ENCODE measurements around the gene PGPEP1.

Gene PGPEP1

GRCh38 chr19:18392926-18393325 lies 52.5 kb downstream of the PGPEP1 start:
- CTCF ChIA-PET, result interaction anchor here (0.6 to 1.0 kb wide), 2 partner anchors 71 to 120 kb away, joined by 3 read pairs; no protein-coding TSS in a partner anchor
- DNase-seq (ENCODE audit: extremely low spot score), result no peak
- POLR2A ChIA-PET, result interaction anchor here (0.9 kb wide), 1 partner anchor 111 kb away, joined by 3 read pairs; the partner anchor contains the start of gene JUND
- TF ChIP-seq FOXA1 (IDR thresholded peaks at IDR 0.05) (no peak), TARDBP (IDR thresholded peaks at IDR 0.05) (no peak), SP1 (IDR thresholded peaks at IDR 0.05) (no peak), PKNOX1 (IDR thresholded peaks at IDR 0.05) (no peak), HDGF (IDR thresholded peaks at IDR 0.05; ENCODE audit: borderline replicate concordance) (no peak), LEF1 (IDR thresholded peaks at IDR 0.05; ENCODE audit: borderline replicate concordance) (no peak), NFRKB (IDR thresholded peaks at IDR 0.05) (no peak), FOXK2 (IDR thresholded peaks at IDR 0.05) (no peak), ARNT (IDR thresholded peaks at IDR 0.05) (no peak), CTBP1 (IDR thresholded peaks at IDR 0.05; ENCODE audit: borderline replicate concordance) (no peak), L3MBTL2 (conservative IDR thresholded peaks at IDR 0.05) (no peak), BHLHE40 (IDR thresholded peaks at IDR 0.05; ENCODE audit: borderline replicate concordance) (no peak), ZNF384 (IDR thresholded peaks at IDR 0.05) (no peak)

- no peak for TF ChIP-seq FOXA1 (IDR thresholded peaks at IDR 0.05)
- no peak for TF ChIP-seq NFRKB (IDR thresholded peaks at IDR 0.05)
- no peak for TF ChIP-seq CTBP1 (IDR thresholded peaks at IDR 0.05; ENCODE audit: borderline replicate concordance)
- TF ChIP-seq SP1 (IDR thresholded peaks at IDR 0.05), result no peak
- ChIA-PET CTCF (interaction anchor here (1.0 kb wide), 1 partner anchor 70 kb away, joined by 3 read pairs; no protein-coding TSS in a partner anchor), POLR2A (no interaction called here)
- DNase-seq (ENCODE audit: extremely low spot score), result no peak
These were observed 53.4 kb downstream of the PGPEP1 start for GRCh38 chr19:18393836-18394235.

- TF ChIP-seq ZNF384 (IDR thresholded peaks at IDR 0.05) (no peak), LEF1 (IDR thresholded peaks at IDR 0.05; ENCODE audit: borderline replicate concordance) (no peak), FOXK2 (IDR thresholded peaks at IDR 0.05) (no peak), HDGF (IDR thresholded peaks at IDR 0.05; ENCODE audit: borderline replicate concordance) (no peak), SUZ12 (IDR thresholded peaks at IDR 0.05) (no peak), L3MBTL2 (conservative IDR thresholded peaks at IDR 0.05) (no peak), PKNOX1 (IDR thresholded peaks at IDR 0.05) (no peak), NFRKB (IDR thresholded peaks at IDR 0.05) (no peak), ELF4 (IDR thresholded peaks at IDR 0.05) (no peak), FOXA1 (IDR thresholded peaks at IDR 0.05) (no peak), SP1 (IDR thresholded peaks at IDR 0.05) (no peak), BHLHE40 (IDR thresholded peaks at IDR 0.05; ENCODE audit: borderline replicate concordance) (no peak), ARNT (IDR thresholded peaks at IDR 0.05) (no peak), FOXM1 (IDR thresholded peaks at IDR 0.05; ENCODE audit: borderline replicate concordance) (no peak), TARDBP (IDR thresholded peaks at IDR 0.05) (no peak), CTBP1 (IDR thresholded peaks at IDR 0.05; ENCODE audit: borderline replicate concordance) (no peak)
- CTCF ChIA-PET, result interaction anchor here (0.6 to 1.3 kb wide), 3 partner anchors 11 to 150 kb away, joined by 3 to 5 read pairs (median 3); partner anchors contain the start of gene GDF15
- no peak for DNase-seq (ENCODE audit: extremely low spot score)
These were observed 56.3 kb downstream of the PGPEP1 start for GRCh38 chr19:18396471-18397241.

GRCh38 chr19:18397242-18398202 lies 57.1 kb downstream of the PGPEP1 start, which contains the start of gene LRRC25:
LRRC25 (minus strand) TSS chr19:18397622; CDS start chr19:18396963, 659 bp downstream.
- TF ChIP-seq ARNT (IDR thresholded peaks at IDR 0.05), result no peak
- TF ChIP-seq TARDBP (IDR thresholded peaks at IDR 0.05), result no peak
- TF ChIP-seq HDGF (IDR thresholded peaks at IDR 0.05; ENCODE audit: borderline replicate concordance), result no peak
- TF ChIP-seq BHLHE40 (IDR thresholded peaks at IDR 0.05; ENCODE audit: borderline replicate concordance), result no peak
- TF ChIP-seq FOXK2 (IDR thresholded peaks at IDR 0.05), result no peak
- no peak for TF ChIP-seq SP1 (IDR thresholded peaks at IDR 0.05)
- TF ChIP-seq FOXA1 (IDR thresholded peaks at IDR 0.05), result no peak
- TF ChIP-seq L3MBTL2 (conservative IDR thresholded peaks at IDR 0.05), result no peak
- ChIA-PET CTCF (interaction anchor here (1.1 to 1.4 kb wide), 4 partner anchors 8 to 118 kb away, joined by 3 to 6 read pairs (median 5); no protein-coding TSS in a partner anchor), POLR2A (interaction anchor here (0.6 kb wide), 1 partner anchor 116 kb away, joined by 3 read pairs; the partner anchor contains the start of gene JUND)
- DNase-seq (ENCODE audit: extremely low spot score), result no peak

More at GRCh38 chr19:18396471-18397241, 56.3 kb downstream of the PGPEP1 start:
- POLR2A ChIA-PET, result no interaction called here

- TF ChIP-seq ZNF384 (IDR thresholded peaks at IDR 0.05), result no peak
- no peak for TF ChIP-seq NFRKB (IDR thresholded peaks at IDR 0.05)
- no peak for TF ChIP-seq FOXA1 (IDR thresholded peaks at IDR 0.05)
- TF ChIP-seq L3MBTL2 (conservative IDR thresholded peaks at IDR 0.05), result no peak
- no peak for TF ChIP-seq FOXM1 (IDR thresholded peaks at IDR 0.05; ENCODE audit: borderline replicate concordance)
- TF ChIP-seq LEF1 (IDR thresholded peaks at IDR 0.05; ENCODE audit: borderline replicate concordance), result no peak
- no peak for TF ChIP-seq CTBP1 (IDR thresholded peaks at IDR 0.05; ENCODE audit: borderline replicate concordance)
- TF ChIP-seq HDGF (IDR thresholded peaks at IDR 0.05; ENCODE audit: borderline replicate concordance), result no peak
- TF ChIP-seq PKNOX1 (IDR thresholded peaks at IDR 0.05), result no peak
- no peak for TF ChIP-seq SUZ12 (IDR thresholded peaks at IDR 0.05)
- TF ChIP-seq ELF4 (IDR thresholded peaks at IDR 0.05), result no peak
- no peak for TF ChIP-seq TARDBP (IDR thresholded peaks at IDR 0.05)
- no peak for TF ChIP-seq ARNT (IDR thresholded peaks at IDR 0.05)
- TF ChIP-seq SP1 (IDR thresholded peaks at IDR 0.05), result no peak
- TF ChIP-seq BHLHE40 (IDR thresholded peaks at IDR 0.05; ENCODE audit: borderline replicate concordance), result no peak
- TF ChIP-seq FOXK2 (IDR thresholded peaks at IDR 0.05), result no peak
- CTCF ChIA-PET, result interaction anchor here (2.8 kb wide), 1 partner anchor 10 kb away, joined by 8 read pairs; no protein-coding TSS in a partner anchor
- POLR2A ChIA-PET, result no interaction called here
- DNase-seq (ENCODE audit: extremely low spot score), result no peak
These were observed 58.6 kb downstream of the PGPEP1 start for GRCh38 chr19:18399008-18399407.

Measured in HEK293T (cell line).